Neural crest cell (in vitro differentiated cells): ENCODE results near the gene DDX46. TPM values are rescaled to one million over a fixed set of nuclear protein-coding genes. Genes with fewer than 3 reads are reported as not detected.
A peak's percentile ranks its signal among the peaks of the same experiment; 100 is the strongest.
"Not testable (repeated sequence)": the region's sequence is repeated elsewhere in the genome, so short reads cannot be mapped to it uniquely, and the experiment has no call there.

Experiments
- DNase-seq: peaks from one replicate; pipeline ENCODE4 v3.0.0; 2021; ENCODE audit warnings: low read depth, mixed read lengths, low spot score
- H3K27ac Mint-ChIP-seq: one replicate; pipeline ENCODE4 v1.8.0; 2021; ENCODE audit warnings: mild to moderate bottlenecking, mixed read lengths; ENCODE audit not compliant: unreplicated experiment
- H3K27me3 Mint-ChIP-seq: 2 replicates; pipeline ENCODE4 v1.8.0; 2021; ENCODE audit warnings: low read depth, mild to moderate bottlenecking, mixed read lengths
- H3K36me3 Mint-ChIP-seq: 2 replicates; pipeline ENCODE4 v1.8.0; 2021; ENCODE audit warnings: low read depth, mild to moderate bottlenecking, mixed read lengths
- H3K4me1 Mint-ChIP-seq: 2 replicates; pipeline ENCODE4 v1.8.0; 2021; ENCODE audit warnings: mixed read lengths
- H3K4me3 Mint-ChIP-seq: one replicate; pipeline ENCODE4 v1.8.0; 2021; ENCODE audit warnings: mild to moderate bottlenecking, mixed read lengths
- H3K9me3 Mint-ChIP-seq: 2 replicates; pipeline ENCODE4 v1.8.0; 2021; ENCODE audit warnings: mixed read lengths
- CTCF ChIP-seq: fragments of 200-600 bp; sonication (generic); conservative IDR thresholded peaks from 2 replicates; pipeline ENCODE4 v1.5.0; 2021; ENCODE audit warnings: antibody characterized with exemption, mild to moderate bottlenecking
- total RNA-seq: library from RNA; stranded (reverse); gene quantifications from 2 replicates; pipeline ENCODE4 v1.2.1, GENCODE V29; 2021

DDX46 gene
- total RNA-seq, 1 donor from 2014 or later = 78.5 TPM

GRCh38 chr5:134742134-134742533 is 16.4 kb upstream of the DDX46 start:
- peaks cover 13% of the 10 kb centered on the region for H3K4me1 Mint-ChIP-seq
- no peak for TF ChIP-seq CTCF
- H3K9me3 Mint-ChIP-seq = no peaks in the 10 kb centered on the region
- no peaks in the 10 kb centered on the region for H3K27me3 Mint-ChIP-seq
- no peak for DNase-seq
- no peaks in the 10 kb centered on the region for H3K36me3 Mint-ChIP-seq
- no peak overlapping the region for H3K27ac Mint-ChIP-seq
- H3K4me3 Mint-ChIP-seq = peak overlapping the region; percentile 41

- no peaks in the 10 kb centered on the region for H3K27me3 Mint-ChIP-seq
- H3K4me1 Mint-ChIP-seq = peaks cover 4% of the 10 kb centered on the region
- DNase-seq = no peak
- H3K9me3 Mint-ChIP-seq = no peaks in the 10 kb centered on the region
- no peak overlapping the region for H3K4me3 Mint-ChIP-seq
- H3K36me3 Mint-ChIP-seq = no peaks in the 10 kb centered on the region
- TF ChIP-seq CTCF = no peak
- no peak overlapping the region for H3K27ac Mint-ChIP-seq
These were observed 9.2 kb upstream of the DDX46 start for GRCh38 chr5:134749415-134749814.

GRCh38 chr5:134758176-134758503 is 439 bp upstream of the DDX46 start:
- peak overlapping the region; percentile 4 for H3K27ac Mint-ChIP-seq
- no peak for DNase-seq
- H3K36me3 Mint-ChIP-seq = no peaks in the 10 kb centered on the region
- no peaks in the 10 kb centered on the region for H3K9me3 Mint-ChIP-seq
- H3K4me1 Mint-ChIP-seq = peaks cover 33% of the 10 kb centered on the region
- H3K4me3 Mint-ChIP-seq = peak overlapping the region; percentile 99
- no peaks in the 10 kb centered on the region for H3K27me3 Mint-ChIP-seq
- no peak for TF ChIP-seq CTCF

GRCh38 chr5:134767528-134768291 is 9.1 kb downstream of the DDX46 start:
- H3K9me3 Mint-ChIP-seq, H3K27ac Mint-ChIP-seq, H3K27me3 Mint-ChIP-seq, H3K4me3 Mint-ChIP-seq, H3K4me1 Mint-ChIP-seq, DNase-seq: not testable (repeated sequence)
- H3K36me3 Mint-ChIP-seq = peaks cover 10% of the 10 kb centered on the region

- Mint-ChIP-seq H3K36me3 (peaks cover 10% of the 10 kb centered on the region), H3K27ac (no peak overlapping the region), H3K9me3 (no peaks in the 10 kb centered on the region), H3K27me3 (no peaks in the 10 kb centered on the region), H3K4me3 (no peak overlapping the region), H3K4me1 (no peaks in the 10 kb centered on the region)
- DNase-seq = no peak
- no peak for TF ChIP-seq CTCF
These were observed 10.6 kb downstream of the DDX46 start for GRCh38 chr5:134769206-134769605.

- Mint-ChIP-seq H3K4me3 (no peak overlapping the region), H3K36me3 (peaks cover 7% of the 10 kb centered on the region), H3K27me3 (no peaks in the 10 kb centered on the region), H3K4me1 (no peaks in the 10 kb centered on the region), H3K27ac (no peak overlapping the region), H3K9me3 (no peaks in the 10 kb centered on the region)
- DNase-seq = no peak
- TF ChIP-seq CTCF = no peak
These were observed 14.0 kb downstream of the DDX46 start for GRCh38 chr5:134772461-134773125.
